HepG2 (cell line): ENCODE data around the gene ZG16. TPM values are rescaled to one million over a fixed set of nuclear protein-coding genes. Genes with fewer than 3 reads are reported as not detected.

Experiments used
- BRCA1 ChIP-seq: sonication (generic); formaldehyde crosslinking; IDR thresholded peaks from 2 replicates; pipeline ENCODE4 v1.4.0; 2020; ENCODE audit warnings: missing genetic modification reagents
- CBX2 ChIP-seq, 2 experiments: fragments of 200-600 bp in 1 of 2; sonication (generic); formaldehyde crosslinking in 1 of 2; IDR thresholded peaks; 2 replicates each; pipeline versions ENCODE4 v1.7.0 to v1.8.1; 2018 to 2022; ENCODE audit warnings: low read depth in 2 of 2, low read length in 1 of 2, mild to moderate bottlenecking in 1 of 2, missing genetic modification reagents in 1 of 2
- CHCHD3 ChIP-seq: sonication (generic); formaldehyde crosslinking; IDR thresholded peaks from 2 replicates; pipeline ENCODE4 v1.8.0; 2022; ENCODE audit warnings: mild to moderate bottlenecking, missing genetic modification reagents, moderate library complexity
- JDP2 ChIP-seq: sonication (generic); formaldehyde crosslinking; IDR thresholded peaks from 2 replicates; pipeline ENCODE4 v1.8.1; 2022; ENCODE audit warnings: missing genetic modification reagents, borderline replicate concordance
- MAFG ChIP-seq: sonication (generic); formaldehyde crosslinking; IDR thresholded peaks from 2 replicates; pipeline ENCODE4 v1.5.1; 2020; ENCODE audit warnings: mild to moderate bottlenecking, missing genetic modification reagents
- MLLT10 ChIP-seq: sonication (generic); formaldehyde crosslinking; IDR thresholded peaks from 2 replicates; pipeline ENCODE4 v1.4.0; 2020; ENCODE audit warnings: missing genetic modification reagents
- NFE2 ChIP-seq: sonication (generic); formaldehyde crosslinking; IDR thresholded peaks from 2 replicates; pipeline ENCODE4 v1.4.0; 2020; ENCODE audit warnings: missing genetic modification reagents
- NFKB2 ChIP-seq: sonication (generic); formaldehyde crosslinking; IDR thresholded peaks from 2 replicates; pipeline ENCODE4 v1.4.0; 2020; ENCODE audit warnings: missing genetic modification reagents, borderline replicate concordance
- NFKBIZ ChIP-seq: IDR thresholded peaks from 2 replicates; pipeline ENCODE4 v1.6.1; 2018; ENCODE audit warnings: missing genetic modification reagents, missing compliant biosample characterization
- PHF21A ChIP-seq: sonication (generic); formaldehyde crosslinking; IDR thresholded peaks from 2 replicates; pipeline ENCODE4 v1.5.0; 2020; ENCODE audit warnings: mild to moderate bottlenecking, missing genetic modification reagents
- RBAK ChIP-seq: sonication (generic); formaldehyde crosslinking; IDR thresholded peaks from 2 replicates; pipeline ENCODE4 v1.5.1; 2020; ENCODE audit warnings: mild to moderate bottlenecking, missing genetic modification reagents
- SP4 ChIP-seq: sonication (generic); formaldehyde crosslinking; IDR thresholded peaks from 2 replicates; pipeline ENCODE4 v1.8.1; 2023; ENCODE audit warnings: mild to moderate bottlenecking, missing genetic modification reagents
- SRSF1 ChIP-seq: fragments of 200-400 bp; formaldehyde crosslinking; optimal IDR thresholded peaks from 2 replicates; pipeline ENCODE3; 2017; ENCODE audit warnings: mild to moderate bottlenecking, low read depth, low read length, moderate library complexity
- TMF1 ChIP-seq: sonication (generic); formaldehyde crosslinking; IDR thresholded peaks from 2 replicates; pipeline ENCODE4 v1.8.1; 2022; ENCODE audit warnings: low read depth, missing genetic modification reagents
- TP53 ChIP-seq: sonication (generic); formaldehyde crosslinking; conservative IDR thresholded peaks from 2 replicates; pipeline ENCODE4 v1.4.0; 2020; ENCODE audit warnings: missing genetic modification reagents
- ZNF382 ChIP-seq: sonication (generic); formaldehyde crosslinking; IDR thresholded peaks from 2 replicates; pipeline ENCODE4 v1.5.0; 2020; ENCODE audit warnings: missing genetic modification reagents, mild to moderate bottlenecking, borderline replicate concordance
- ZNF577 ChIP-seq: sonication (generic); formaldehyde crosslinking; IDR thresholded peaks from 2 replicates; pipeline ENCODE4 v1.4.0; 2020; ENCODE audit warnings: mild to moderate bottlenecking, low read depth, missing genetic modification reagents, borderline replicate concordance
- ZNF850 ChIP-seq: sonication (generic); formaldehyde crosslinking; conservative IDR thresholded peaks from 2 replicates; pipeline ENCODE4 v1.9.0; 2021; ENCODE audit warnings: mild to moderate bottlenecking, missing genetic modification reagents
- ZNF878 ChIP-seq: sonication (generic); formaldehyde crosslinking; IDR thresholded peaks from 2 replicates; pipeline ENCODE4 v1.8.1; 2023; ENCODE audit warnings: mild to moderate bottlenecking, missing genetic modification reagents, moderate library complexity
- polyA plus RNA-seq, 8 experiments: library from polyadenylated mRNA; depleted of rRNA in 3 of 8; stranded (reverse) in 7 of 8; unstranded in 1 of 8; fragments of >200 nt; fragmentation: Illumina TruSeq in 4 of 8; extraction: Trizol in 4 of 8; gene quantifications; 2 replicates each; pipeline versions ENCODE4 v1.2.1 to v1.2.3, GENCODE V29; 2011 to 2016; ENCODE audit warnings: low read depth in 4 of 8, missing spikeins in 1 of 8, mixed read lengths in 1 of 8; ENCODE audit not compliant: insufficient read depth in 1 of 8
- total RNA-seq, 5 experiments: library from RNA; depleted of rRNA; stranded (reverse); fragments of >200 nt; fragmentation: Illumina TruSeq; extraction: Trizol; gene quantifications; 2 replicates each; pipeline ENCODE4 v1.2.3, GENCODE V29; 2016; ENCODE audit warnings: low read depth in 1 of 5
- TF ChIP-seq, protein P1 (sequence below): IDR thresholded peaks from 2 replicates; pipeline ENCODE4 v1.6.1; 2016; ENCODE audit warnings: mild to moderate bottlenecking, missing biosample characterization, missing genetic modification reagents
- TF ChIP-seq, protein P2 (sequence below): sonication (generic); formaldehyde crosslinking; IDR thresholded peaks from 2 replicates; pipeline ENCODE4 v1.4.0; 2020; ENCODE audit warnings: mild to moderate bottlenecking, missing genetic modification reagents
- TF ChIP-seq, protein P3 (sequence below): sonication (generic); formaldehyde crosslinking; IDR thresholded peaks from 2 replicates; pipeline ENCODE4 v1.8.1; 2023; ENCODE audit warnings: missing genetic modification reagents, inconsistent platforms, borderline replicate concordance
- TF ChIP-seq, protein P4 (sequence below): sonication (generic); formaldehyde crosslinking; conservative IDR thresholded peaks from 2 replicates; pipeline ENCODE4 v1.4.0; 2020; ENCODE audit warnings: mild to moderate bottlenecking, missing genetic modification reagents, moderate library complexity

The ZG16 gene
- total and polyA plus RNA-seq, 2 of the 13 experiments (the other 11 are each of a cell fraction or from before 2014, with no cell fraction given), result 0.04 to 0.07 TPM

DNA sequence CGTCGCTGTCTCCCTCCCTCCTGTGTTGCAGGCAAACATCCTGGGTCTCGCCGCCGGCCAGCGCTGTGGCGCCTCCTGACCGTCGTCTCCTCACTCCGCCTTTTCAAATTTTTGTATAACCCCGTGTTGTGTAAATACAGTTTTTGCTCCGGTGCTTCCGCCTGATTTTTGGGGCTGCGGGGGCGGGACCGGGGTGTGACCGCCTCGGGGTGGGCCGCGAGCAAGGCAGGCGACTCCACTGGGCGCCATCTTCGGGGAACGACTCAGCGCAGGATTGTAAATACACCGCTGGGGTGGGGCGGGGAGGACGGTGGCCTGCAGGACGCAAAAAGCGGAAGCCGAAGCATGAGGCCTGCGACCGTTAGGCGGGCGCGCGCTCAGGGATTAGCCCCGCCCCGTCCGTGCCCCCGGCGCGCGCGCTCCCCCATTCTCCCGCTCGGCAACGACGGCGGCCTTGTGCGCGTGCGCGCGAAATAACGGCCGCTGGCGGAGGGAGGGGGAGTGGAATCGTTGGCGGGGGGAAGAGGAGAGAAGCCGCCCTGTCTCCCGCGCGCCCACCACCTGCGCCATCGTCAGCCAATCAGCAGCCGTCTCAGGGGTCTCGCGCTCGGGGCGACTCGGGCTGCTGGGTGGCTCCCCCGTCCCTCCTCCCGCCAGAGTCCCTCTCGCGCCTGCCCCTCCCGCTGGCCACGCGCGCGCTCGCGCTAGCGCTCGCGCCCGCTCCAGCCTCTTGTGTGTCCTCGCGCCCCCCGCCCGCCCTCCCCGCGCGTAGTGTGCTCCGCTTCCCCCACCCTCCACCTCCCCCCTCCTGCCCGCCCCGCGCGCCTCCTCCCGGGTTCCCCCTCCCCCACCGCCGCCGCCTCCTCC is 27.4 kb downstream of the ZG16 start (continued):
- TF ChIP-seq TMF1, result peak; percentile 95
- TF ChIP-seq ZNF382 (CRISPR knock-in tag), result no peak
- TF ChIP-seq PHF21A (CRISPR knock-in tag), result peak; percentile 93
- TF ChIP-seq CHCHD3 (CRISPR knock-in tag), result 0 out of 2 replicates have a peak, but pooled peaks have one; percentile 55
- TF ChIP-seq, protein P1, sequence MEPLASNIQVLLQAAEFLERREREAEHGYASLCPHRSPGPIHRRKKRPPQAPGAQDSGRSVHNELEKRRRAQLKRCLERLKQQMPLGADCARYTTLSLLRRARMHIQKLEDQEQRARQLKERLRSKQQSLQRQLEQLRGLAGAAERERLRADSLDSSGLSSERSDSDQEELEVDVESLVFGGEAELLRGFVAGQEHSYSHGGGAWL (CRISPR knock-in tag), result peak; percentile 82
- peak; percentile 96 for TF ChIP-seq ZNF878 (CRISPR knock-in tag)
- TF ChIP-seq NFKB2 (CRISPR knock-in tag), result peak; percentile 95
- TF ChIP-seq MLLT10 (CRISPR knock-in tag), result no peak
- peak; percentile 95 for TF ChIP-seq BRCA1
- no peak for TF ChIP-seq NFKBIZ (CRISPR knock-in tag)
- TF ChIP-seq ZNF850 (CRISPR knock-in tag), result 0 out of 2 replicates have a peak, but pooled peaks have one; percentile 51
- TF ChIP-seq TP53, result peak; percentile 84
- TF ChIP-seq, protein P2, sequence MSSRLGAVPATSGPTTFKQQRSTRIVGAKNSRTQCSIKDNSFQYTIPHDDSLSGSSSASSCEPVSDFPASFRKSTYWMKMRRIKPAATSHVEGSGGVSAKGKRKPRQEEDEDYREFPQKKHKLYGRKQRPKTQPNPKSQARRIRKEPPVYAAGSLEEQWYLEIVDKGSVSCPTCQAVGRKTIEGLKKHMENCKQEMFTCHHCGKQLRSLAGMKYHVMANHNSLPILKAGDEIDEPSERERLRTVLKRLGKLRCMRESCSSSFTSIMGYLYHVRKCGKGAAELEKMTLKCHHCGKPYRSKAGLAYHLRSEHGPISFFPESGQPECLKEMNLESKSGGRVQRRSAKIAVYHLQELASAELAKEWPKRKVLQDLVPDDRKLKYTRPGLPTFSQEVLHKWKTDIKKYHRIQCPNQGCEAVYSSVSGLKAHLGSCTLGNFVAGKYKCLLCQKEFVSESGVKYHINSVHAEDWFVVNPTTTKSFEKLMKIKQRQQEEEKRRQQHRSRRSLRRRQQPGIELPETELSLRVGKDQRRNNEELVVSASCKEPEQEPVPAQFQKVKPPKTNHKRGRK (CRISPR knock-in tag), result no peak
- TF ChIP-seq, protein P3, sequence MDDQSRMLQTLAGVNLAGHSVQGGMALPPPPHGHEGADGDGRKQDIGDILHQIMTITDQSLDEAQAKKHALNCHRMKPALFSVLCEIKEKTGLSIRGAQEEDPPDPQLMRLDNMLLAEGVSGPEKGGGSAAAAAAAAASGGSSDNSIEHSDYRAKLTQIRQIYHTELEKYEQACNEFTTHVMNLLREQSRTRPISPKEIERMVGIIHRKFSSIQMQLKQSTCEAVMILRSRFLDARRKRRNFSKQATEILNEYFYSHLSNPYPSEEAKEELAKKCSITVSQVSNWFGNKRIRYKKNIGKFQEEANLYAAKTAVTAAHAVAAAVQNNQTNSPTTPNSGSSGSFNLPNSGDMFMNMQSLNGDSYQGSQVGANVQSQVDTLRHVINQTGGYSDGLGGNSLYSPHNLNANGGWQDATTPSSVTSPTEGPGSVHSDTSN (CRISPR knock-in tag), result no peak; the same call in 1 of the 2 replicates
- TF ChIP-seq, protein P4, sequence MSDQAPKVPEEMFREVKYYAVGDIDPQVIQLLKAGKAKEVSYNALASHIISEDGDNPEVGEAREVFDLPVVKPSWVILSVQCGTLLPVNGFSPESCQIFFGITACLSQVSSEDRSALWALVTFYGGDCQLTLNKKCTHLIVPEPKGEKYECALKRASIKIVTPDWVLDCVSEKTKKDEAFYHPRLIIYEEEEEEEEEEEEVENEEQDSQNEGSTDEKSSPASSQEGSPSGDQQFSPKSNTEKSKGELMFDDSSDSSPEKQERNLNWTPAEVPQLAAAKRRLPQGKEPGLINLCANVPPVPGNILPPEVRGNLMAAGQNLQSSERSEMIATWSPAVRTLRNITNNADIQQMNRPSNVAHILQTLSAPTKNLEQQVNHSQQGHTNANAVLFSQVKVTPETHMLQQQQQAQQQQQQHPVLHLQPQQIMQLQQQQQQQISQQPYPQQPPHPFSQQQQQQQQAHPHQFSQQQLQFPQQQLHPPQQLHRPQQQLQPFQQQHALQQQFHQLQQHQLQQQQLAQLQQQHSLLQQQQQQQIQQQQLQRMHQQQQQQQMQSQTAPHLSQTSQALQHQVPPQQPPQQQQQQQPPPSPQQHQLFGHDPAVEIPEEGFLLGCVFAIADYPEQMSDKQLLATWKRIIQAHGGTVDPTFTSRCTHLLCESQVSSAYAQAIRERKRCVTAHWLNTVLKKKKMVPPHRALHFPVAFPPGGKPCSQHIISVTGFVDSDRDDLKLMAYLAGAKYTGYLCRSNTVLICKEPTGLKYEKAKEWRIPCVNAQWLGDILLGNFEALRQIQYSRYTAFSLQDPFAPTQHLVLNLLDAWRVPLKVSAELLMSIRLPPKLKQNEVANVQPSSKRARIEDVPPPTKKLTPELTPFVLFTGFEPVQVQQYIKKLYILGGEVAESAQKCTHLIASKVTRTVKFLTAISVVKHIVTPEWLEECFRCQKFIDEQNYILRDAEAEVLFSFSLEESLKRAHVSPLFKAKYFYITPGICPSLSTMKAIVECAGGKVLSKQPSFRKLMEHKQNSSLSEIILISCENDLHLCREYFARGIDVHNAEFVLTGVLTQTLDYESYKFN (CRISPR knock-in tag), result peak; percentile 76
- TF ChIP-seq ZNF577 (CRISPR knock-in tag), result no peak
- TF ChIP-seq RBAK (CRISPR knock-in tag), result no peak
- peak; percentile 84; the same call in 1 of the 2 replicates for TF ChIP-seq JDP2 (CRISPR knock-in tag)
- no peak for TF ChIP-seq NFE2
- TF ChIP-seq SP4 (CRISPR knock-in tag), result peak; percentile 90
- TF ChIP-seq SRSF1, result peak; percentile 97
- no peak for TF ChIP-seq MAFG (CRISPR knock-in tag)
- no peak for TF ChIP-seq CBX2 (IDR thresholded peaks at IDR 0.05; ENCODE audit: low read depth, low read length)
- TF ChIP-seq CBX2 (CRISPR knock-in tag; IDR thresholded peaks at IDR 0.05; ENCODE audit: low read depth), result no peak
